Putamen (tissue), 1 donor: Measurements from ENCODE around the gene KCNG1.

Source experiments
- DNase-seq: peaks from one replicate; pipeline ENCODE4 v3.0.0-alpha.2; 2016; ENCODE audit warnings: low spot score

KCNG1 gene

DNA sequence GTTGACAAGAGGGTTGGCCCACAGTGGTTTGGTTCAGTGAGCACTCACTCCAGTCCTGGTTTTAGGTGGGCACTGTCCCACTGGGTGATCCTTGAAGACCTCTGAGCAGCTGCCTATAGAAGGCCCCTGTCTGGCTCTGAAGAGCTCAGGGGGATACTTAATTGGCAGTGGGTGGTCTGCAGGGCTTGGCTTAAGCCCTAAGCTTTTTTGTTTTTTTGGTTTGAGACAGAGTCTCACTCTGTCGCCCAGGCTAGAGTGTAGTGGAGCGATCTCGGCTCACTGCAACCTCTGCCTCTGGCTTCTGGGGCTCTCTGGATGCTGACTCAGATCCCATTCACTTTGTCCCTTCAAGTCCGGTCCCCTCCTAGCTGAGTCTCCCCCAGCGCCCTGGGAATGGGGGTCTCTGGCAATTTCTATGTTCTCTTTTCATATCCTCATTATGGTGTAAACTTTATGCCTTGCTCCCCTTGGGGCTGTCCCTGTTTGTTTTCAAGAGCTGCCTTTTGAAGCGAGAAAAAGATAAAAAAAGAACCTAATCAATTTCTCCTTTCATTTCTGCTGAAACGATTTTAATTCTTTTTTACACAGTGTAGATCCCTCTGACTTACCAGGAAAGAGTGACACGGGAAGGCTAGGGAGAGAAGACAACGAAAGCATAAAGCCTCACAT lies 12.2 kb upstream of the KCNG1 start:
- DNase-seq = no peak

DNA sequence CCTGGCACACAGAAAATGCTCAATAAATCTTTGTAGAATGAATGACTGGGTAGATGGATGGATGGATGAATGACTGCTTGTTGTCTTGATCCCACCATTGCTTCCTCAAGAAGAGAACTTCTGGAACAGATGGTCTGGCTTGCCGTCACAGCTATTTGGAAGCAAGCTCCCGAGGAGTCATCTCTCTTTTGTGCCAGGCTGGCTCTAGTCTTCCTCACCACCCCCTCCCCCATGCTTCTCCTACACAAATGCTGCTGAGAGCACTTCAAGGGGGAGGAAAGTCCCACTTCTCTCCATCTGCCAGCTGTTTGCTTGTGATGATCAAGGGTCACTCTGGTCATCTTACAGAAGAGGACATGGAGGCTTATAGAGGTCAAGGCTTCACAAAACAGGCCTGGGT lies 11.6 kb upstream of the KCNG1 start:
- DNase-seq = no peak

DNA sequence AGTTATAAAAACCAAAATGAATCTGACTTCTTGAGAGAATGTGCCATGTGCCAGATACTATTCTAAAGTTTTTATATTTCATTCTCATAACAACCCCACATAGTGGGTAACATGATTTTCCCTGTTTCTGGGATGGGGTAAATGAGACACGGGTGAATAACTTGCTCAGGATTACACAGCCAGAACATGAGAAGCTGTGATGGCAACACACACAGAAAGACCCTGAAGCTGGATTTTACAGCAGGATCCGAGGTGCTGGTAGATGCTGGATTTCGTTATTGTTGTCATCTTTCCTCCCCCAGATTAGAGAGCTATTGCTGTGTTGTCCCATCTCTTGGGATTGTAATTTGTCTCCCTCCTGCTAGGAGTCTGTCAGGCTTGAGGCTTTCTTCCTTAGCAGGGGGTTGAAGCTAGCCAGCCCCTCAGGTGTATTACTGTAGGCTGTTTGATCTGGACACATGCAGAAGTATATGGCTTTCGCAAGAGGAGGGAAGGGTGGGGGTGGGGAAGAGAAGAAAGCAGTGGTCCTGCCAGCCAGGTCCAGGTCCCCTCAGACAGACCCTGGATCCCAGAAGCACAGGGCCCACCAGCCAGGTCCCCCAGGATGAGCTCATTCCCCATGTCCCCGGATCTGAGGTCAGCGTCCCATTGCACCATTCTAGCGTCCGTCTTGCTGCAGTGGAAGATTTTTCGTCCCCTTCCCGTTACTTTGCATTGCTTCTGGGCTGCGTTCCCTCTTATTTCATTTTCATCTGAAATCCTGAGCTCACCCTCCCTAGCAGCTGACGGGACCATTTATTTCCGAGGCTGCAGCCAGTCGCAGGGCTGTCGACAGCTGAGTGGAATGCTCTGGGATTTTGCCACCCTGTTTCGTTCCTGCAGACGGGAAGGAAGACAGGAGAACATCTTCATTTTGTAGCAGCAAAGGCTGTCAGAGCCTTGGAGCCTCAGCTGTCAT lies 7.3 kb upstream of the KCNG1 start:
- no peak for DNase-seq

DNA sequence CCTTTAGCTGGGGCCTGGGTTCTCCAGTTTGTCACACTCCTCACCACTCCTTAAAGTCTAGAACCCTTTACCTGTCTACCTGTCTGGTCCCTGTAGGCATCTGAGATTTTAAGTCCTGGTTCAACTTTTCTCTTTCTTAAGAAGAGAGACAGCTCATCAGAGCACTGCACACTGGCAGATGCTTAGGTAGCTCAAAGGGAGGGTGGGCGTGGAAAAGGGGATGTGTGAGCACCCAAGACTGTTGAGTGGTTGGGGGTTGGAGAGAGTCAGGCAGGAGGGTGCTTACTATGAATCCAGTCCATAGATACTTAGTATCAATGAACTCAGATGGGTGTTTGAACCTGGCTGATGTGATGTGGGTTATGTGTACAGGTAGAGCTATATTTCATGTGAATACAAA lies 6.6 kb upstream of the KCNG1 start:
- no peak for DNase-seq

DNA sequence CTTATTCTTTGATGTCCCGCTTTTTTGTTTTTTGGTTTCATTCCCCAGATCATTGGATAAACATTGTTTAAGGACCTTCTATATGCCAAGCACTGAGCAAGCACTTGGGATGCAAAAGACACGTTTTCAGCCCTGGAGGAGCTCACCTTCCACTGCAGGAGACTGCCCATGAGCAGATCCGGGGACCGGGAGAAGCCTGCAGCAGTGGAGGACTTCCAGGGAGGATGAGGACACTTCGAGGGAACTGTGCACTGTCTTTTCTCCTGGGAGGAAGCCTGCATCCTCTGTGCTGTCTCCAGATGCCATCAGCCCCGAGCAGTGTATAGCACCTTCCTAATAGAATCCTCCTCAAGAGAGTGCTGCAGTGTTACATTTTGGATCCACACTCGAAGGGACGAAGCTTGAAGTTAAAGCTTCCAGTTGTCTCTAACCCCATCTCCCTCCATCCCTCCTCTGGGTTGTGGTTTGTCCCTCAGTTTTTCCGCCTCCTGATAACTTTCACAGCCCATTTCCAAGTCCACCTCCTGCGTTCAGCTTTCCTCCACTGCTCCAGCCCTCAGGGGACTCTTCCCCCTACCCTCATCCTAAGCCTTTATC lies 5.8 kb upstream of the KCNG1 start:
- DNase-seq = no peak

DNA sequence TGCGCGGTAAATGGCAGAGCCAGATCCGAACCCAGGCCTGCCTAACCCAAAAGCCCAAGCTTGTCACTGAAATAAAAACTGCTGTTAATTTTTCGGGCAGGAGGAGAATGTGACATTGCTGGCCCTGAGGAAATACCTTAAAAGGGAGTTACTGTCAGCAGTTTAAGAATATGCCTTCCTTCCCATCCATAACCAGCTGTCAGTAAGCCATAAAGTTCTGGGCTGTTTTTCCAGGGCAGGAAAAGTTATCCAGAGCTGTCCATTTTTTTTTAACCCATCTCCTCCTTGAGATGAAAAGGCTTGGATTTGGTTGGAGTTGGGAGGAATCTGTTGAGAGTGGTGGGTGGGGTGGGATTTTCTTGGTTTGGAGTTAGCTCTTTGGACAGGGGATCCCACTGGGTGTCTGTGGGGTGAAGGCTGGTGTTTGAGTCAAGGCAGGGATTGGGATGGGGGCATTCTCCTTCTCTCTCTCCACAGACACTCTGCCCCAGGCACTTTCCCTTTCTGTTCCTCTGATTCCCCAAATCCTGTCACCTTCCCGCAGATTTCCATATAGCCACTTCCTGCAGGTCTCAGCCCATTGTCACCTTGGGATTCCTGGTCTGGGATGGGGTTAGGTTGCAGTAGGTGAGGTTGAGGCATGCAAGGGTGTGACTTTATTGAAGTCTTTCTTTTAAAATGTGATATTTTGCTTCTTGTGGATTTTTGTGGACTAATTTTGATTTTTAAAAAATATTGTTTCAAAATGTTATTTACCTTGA lies 4.3 kb upstream of the KCNG1 start:
- no peak for DNase-seq

DNA sequence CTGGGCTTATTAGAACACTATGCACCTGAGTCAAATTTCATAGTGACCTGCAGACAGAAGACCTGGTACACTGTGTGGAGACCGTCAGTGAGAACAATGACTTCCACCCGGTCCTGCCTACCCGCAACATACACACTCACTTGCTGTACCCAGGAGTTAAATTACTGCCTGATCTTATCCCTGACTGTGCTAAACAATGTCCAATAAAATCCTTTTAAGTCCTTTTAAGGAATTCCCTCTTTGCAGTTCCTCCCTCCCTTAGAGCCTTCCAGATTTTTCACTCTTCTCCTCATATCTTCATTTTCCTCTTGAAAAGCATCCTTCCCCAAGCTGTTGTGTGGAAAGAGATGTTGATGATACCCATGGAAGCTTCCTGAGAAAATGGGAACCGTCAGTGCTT lies 3.4 kb upstream of the KCNG1 start:
- no peak for DNase-seq

DNA sequence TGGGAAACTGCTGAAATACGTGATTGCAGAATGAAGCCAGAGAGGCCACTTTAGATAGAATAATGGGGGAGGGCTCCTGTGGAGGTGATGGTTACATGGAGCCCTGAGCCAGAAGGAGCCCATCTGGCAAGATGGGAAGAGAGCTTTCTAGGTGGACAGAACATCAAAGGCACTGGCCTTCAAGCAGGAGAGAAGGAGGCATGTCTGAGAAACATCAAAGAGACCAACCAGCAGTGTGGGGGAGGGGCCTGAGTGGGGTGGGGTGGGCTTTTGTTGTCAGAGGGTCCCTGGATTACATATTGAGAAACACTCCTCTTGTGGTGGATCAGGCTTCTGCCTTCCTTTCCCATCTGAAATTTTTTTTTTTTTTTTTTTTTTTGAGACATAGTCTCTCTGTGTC lies 1.9 kb upstream of the KCNG1 start:
- DNase-seq = no peak

DNA sequence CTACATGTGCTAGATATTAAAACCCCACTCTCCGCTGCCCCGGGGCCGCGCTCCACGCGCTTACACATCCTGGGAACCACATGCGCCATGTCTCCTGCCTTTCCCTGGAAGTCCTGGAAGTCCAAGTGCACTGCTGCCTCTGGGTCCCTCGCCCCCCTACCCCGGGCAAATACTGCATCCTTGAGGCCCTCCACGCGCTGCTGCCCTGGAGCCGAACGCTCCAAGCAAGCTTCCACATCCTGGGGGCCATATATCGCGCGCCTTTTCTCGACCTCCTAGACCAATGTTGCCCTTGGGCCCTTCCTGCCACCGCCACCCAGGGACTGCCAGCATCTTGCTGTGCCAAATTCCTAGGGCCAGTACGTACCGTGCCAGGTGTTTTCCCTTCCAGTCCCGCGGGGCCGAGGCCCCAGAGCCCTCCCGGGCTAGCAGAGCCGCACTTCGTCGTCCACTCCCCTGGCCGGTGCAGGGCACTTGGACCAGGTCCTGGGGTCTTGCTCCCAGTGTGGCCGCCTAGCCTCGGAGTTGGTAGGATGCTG lies 779 bp upstream of the KCNG1 start:
- no peak for DNase-seq

DNA sequence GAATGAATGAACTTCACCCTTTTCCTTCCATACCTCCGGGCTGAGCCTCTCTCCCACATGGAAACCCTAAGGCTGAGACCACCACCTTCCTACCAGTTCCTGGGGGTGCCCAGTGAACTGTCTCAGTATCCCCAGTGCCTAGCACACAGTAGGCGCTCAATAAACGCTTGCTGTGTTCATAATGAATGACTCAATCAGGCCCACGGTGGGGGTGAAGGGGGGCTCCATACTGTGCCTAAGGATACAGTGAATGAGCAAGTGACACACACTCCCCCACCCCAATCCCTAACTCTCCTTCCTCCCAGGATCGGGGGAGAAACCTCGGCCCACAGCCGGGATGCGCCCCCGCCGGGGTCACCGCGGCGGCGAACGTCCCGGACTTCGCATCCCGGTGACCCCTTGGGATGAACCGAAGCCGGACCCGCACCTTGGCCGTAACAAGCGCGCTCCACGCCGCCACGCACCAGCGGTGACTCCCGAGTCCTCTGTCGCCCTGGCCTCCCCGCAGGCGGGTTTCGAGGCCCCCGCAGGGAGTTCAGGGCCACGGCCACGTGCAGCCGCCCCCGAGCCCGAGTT lies 592 bp downstream of the KCNG1 start:
- DNase-seq = no peak

DNA sequence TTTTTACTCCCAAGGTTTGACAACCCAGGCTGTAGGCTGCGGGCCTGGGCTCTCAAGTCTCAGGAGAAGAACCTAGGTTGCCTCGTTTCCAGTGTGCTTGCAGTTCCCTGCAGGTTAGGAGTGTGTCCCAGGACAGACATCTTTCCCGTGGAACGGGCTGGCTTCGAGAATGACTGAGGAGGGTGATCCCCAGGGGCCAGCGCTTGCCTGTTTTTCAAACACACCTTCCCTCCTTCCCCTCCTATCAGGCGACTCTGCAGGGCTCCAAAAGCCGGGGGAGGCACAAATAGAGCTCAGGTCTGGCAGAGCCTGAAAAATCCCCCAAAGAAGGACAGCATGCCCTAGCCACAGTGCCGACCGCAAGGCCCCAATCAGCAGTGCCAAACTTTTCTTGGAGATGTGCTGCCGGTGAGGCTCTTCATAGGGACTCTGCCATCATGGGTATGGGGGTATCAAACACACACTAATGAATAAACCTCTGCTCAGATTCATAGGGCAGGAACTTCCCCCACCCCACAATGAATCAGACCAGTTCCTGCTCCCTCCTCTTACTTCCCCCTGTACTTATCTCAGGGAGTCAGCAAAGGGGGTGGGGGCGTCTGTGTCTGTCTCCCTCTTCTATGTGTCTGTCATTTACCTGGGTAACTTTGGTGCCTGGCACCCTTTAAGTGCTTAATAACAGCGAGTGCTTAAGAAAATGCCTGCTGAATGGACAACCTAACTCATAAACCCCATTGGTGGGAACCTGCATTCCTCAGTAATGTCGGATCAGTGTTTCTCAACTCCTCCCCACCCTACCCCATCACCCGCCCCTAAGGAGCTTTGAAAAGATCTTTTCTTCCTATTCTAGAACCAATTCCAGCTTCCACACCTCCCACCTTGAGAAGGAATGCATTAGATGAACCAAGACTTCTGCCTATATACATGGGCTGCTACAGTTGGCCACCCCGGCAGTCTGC lies 1.6 kb downstream of the KCNG1 start:
- DNase-seq = no peak

DNA sequence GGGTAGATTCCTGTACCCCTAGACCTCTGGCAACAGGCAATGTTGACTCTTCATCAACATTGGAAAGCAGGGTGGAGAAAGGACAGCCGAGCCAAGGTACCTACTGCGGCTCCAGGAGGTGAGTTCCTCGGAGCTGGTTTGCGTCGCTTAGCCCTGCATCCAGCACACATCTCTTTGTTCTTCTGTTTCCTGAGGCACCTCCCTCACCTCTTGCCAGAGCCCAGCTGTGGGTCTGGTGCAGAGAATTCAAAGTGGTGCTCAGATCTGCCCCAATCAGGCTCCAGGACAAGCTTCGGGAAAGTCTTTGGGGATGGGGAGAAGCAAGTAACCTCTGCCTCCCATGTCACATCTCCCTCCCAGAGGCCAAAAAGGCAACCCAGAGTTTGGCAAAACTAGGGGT lies 2.2 kb downstream of the KCNG1 start:
- no peak for DNase-seq

DNA sequence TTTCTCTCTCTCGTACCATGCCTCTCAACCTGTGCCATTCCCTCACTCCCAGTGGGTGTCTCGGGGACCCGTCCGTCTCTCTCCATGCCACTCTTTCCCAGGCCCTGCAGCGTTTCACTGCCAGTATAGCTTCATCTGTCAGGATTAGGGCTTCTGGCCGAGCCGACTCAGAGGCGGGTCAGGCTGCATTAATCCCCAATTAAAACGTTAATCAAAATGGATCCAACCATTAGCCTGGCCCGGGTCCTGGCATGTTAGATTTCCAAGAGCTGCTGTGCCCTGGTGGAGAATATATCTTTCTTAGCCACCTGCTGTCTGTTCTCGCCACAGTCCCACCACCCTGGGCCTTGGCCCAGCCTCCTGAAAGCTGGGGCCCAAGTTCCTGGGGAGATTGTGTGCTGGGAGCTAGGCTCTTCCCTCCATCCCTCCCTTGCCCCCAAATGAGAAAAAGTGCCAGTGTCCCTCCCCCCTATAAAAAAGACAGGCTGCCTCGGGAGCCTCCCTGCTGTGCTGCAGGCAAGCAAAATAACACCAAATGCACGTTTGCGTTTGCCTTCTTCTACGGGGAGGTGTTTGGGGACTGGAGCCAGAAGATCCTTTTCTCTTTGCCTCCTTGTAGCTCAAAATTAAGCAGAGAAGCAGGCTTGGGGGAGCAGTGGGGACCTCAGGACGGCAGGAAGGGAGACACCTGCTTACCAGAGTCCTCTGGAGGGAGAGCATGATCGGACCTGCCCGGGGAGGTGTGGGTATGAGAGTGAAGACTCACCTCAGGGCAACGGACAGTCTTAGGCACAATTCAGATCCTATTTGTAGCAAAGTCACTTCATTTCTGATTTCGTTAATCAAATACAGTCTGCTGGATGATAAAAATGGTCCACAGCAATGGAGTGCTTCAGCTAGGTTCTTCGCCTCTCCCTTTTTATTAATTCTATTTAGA lies 3.0 kb downstream of the KCNG1 start:
- DNase-seq = no peak

DNA sequence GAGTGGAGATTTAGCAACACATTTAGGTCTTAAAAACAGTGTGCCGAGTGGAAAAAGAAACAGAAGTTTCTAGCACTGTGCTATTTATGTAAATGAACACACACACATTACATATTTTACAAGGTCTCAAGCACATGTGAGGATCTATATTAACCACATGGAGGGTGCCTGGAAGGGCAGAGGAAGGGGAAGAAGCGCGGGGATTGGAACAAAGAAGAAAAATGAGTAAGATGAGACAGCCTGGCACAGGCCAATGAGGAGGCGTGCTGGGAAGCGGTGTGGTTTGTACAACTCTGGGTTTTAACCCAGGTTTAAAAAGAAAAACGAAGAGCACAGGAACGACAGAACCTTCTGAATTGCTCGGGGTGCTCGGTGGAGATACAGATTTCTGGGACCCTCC lies 5.7 kb downstream of the KCNG1 start:
- no peak for DNase-seq

DNA sequence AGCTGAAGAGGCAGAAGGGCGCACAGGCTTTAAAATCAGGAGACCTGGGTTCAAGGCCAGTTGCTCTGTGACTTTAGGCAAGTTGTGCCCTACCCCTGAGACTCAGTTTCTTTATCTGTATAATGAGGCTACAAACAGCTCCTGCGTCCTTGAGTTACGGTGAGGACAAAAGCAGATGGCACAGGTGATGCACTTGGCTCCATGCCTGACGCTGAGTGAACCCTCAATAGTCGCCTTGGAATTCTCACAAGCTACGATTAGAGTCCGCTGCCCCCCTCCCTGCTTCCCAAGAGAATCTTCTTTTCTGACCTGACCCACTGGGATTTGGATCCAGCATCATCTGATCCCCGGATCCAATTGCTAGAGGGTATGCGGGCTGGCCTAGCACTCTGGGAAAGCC lies 6.4 kb downstream of the KCNG1 start:
- no peak for DNase-seq

DNA sequence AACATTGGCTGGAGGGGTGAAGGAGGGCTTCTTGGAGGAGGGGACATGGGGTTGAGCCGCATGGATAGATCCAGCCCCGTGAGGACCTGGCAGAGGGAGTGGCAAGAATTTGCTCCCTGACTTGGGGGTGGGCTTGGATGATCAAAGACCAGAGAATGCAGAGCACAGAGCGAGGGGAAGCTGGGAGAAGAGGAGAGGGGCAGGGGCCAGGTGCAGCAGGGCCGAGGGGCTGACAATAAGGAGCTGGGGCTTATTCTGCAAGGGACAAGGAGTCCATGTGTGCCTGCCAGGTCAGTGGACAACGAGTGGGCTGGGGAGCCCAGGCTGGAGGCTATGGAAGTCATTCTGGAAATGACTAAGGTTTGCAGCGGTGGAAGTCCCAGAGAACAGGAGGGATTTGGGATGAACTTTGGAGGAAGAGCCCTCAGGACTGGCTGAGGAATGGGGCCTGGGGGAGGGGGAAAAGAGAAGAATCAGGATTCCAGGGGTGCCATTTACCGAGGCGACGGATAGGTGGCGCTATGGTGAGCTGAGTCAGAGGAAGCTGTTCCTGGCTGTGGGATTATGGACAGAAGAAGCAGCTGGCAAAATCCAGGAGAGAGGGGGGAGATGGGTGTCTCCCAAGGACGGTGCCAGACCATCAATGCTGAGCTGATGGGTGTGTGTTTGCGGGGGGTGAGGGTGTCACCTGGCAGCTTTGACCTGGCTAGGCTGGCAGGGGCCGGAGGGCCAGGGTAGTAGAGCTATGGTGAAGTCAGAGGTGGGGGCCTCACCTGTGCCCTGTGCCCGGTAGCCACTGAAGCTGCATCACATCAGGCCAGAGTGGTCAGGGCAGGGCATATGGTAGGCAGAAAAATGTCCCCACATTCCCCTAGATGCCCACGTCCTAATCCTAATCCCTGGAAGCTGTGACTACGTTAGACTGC lies 7.8 kb downstream of the KCNG1 start:
- DNase-seq = no peak

DNA sequence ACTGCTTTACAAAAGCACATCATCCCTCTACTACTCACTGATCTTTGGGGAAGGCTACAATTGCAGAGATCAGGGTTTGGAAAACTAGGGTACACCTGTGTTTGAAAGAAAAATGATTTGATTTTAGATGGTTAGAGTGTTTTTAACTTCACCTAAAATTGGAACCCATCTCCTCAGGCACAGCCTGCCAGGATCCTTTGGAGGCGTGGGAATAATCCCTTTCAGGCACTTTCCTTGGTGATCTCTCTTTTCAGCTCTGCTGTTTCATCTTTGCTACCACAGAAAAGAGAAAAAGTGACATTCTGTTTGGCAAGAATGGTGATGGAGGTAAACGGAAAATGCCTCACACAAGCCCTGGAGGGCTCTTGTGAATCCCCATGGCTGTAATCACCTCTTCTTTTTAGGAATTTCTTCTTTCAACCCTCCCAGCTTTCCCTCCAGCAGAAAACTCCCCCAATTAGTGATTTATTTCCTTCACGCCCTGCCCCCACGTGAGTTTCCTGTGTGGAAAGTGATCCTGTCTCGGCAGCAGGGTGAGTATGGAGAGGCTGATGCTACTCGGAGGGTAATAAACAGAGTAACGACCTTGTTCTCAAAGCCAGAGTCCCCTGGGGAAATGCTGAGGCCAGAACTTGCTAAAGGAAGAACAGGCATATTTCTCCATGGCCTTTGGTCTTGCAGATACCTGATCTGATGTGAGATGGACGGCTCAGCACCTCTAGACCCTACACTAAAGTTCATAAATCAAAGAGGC lies 9.2 kb downstream of the KCNG1 start:
- peak; percentile 34 for DNase-seq

DNA sequence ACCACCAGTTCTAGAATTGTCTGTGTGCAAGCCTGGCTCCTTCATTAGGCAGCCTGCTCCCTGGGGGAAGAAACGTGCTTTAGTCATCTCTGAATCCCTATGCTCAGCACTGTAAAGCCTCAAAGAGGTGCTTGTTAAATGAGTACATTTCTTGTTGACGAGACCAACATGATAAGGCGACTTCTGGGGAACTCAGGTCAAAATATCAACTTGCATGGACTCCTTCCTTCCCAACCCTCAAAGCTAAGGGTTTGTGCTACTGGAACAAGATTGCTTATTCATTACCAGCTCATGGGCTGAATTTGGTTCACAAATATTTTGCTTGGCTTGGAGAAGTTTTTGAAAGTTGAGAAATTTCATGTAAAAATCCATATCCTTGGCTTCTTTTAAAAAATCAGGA lies 10.6 kb downstream of the KCNG1 start:
- no peak for DNase-seq
